COLO668 (cell line): ENCODE results near the gene TPRX1.
A peak's percentile ranks its signal among the peaks of the same experiment; 100 is the strongest.
"Not testable (repeated sequence)": the region's sequence is repeated elsewhere in the genome, so short reads cannot be mapped to it uniquely, and the experiment has no call there.

Source experiments
- DNase-seq: peaks from one replicate; lab custom pipeline; 2025; ENCODE audit not compliant: unreplicated experiment; lab: John Stamatoyannopoulos, UW

Gene TPRX1

DNA sequence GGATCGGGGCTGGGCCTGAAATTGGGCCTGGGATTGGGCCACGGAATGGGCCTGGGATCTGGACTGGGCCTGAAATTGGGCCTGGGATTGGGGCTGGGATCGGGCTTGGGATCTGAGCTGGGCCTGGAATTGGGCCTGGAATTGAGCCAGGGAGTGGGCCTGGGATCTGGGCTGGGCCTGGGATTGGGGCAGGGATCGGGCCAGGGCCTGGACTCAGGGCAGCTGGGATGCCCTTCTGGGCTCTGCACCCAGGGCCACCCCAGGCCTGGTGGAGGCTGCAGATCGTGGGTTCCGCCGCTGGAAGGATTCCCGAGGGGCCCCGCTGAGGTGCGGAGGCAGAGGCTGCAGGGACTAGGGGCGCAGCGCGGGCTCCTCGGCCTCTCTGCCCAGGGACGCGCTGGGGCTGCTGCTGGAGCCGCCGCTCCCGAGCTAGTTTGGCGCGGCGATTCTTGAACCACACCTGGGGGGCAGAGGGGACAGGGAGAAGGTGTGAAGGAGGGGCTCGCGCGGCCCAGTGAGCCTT lies 1.8 kb downstream of the TPRX1 start:
- DNase-seq = no peak

DNA sequence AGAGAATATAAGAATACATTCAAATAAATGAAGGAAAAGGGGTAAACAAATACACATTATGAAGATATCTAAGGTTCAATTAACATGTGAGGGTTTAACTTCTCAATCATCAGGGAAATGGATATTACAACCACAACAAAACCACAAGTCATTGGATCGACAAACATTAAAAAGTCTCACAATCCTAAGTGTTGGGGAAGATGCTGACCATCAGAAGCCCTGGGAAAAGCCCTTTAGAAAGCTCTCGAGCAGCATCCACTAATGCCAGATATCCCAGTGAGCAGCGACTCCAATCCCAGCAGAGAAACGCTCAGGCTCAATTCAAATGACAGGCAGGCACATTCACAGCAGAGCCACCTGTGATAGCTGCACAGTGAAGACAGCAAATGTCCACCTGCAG lies 3.1 kb downstream of the TPRX1 start:
- no peak for DNase-seq

DNA sequence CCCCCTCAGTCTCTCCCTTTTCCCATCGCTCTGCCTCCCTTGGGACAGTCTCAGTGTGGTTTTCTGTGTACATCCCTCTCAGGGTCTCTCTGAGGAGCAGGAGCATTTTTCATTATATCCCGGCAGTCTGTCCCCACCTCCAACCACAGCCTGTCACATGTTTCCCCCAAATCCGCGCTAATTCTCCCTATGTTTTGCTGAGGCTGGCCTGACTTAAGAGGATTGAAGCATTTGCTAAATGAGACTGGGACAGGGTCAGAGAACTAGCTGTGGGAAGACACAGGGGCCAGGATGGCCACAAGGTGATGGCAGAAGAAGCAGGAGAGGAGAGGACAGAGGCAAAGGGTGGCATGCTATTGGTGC lies 5.5 kb downstream of the TPRX1 start:
- DNase-seq = no peak

DNA sequence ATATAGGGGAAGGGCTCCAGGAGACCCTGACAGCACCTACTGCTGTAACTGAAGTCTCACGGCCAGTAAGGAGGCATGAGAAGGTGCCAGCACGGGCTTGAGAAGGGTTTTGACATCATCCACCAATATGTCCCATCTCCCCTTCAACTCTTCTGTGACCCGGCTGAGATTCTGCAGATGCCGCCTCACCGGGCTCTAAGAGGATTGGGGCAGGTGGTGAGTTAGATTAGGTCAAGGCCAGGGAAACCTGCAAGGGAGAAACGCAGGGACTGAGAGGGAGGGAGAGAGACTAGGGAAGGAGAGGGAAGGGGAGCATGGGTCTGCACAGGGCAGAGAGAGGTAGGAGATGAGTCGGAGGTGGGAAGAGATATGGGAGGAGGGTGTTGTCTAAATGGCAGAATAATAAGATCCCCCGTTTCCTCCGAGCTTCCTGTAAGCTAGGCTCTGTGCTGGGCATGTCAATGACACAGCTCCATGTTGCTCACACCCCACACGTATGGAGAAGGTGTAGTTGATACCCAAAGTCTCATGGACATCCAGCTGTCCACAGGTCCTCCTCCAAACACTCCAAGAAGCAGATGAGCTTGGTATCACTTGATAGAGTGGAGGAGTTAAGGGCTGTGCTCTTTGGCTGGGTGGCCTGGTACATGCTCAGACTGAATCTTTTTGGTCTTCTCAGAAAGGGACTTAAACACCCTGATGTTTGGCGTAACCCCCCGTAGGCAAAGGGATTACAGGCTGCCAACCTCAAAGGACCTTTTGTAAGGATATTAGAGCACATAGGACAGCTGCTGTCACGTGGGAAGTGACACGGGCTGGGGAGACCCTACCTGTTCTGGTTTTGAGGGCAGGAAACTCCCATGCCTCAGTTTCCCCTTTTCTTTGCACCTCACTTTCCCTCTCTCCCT lies 6.1 kb downstream of the TPRX1 start:
- DNase-seq = no peak

DNA sequence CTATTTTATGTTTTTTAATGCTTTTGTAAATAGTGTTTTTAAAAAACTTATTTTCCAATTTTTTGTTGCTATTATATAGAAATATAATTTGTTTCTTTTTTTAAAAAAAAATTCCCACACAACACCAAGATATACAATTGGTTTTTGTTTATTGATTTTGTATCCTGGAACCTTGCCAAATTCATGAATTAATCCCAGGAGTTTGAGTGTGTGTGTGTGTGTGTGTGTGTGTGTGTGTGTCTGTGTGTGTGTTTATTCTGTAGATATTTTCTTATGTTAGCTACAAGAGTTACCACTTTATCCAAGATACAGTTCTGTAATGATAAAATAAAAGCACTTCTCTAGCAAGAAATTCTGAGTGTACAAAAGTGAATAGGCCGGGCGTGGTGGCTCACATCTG lies 7.6 kb downstream of the TPRX1 start:
- no peak for DNase-seq

DNA sequence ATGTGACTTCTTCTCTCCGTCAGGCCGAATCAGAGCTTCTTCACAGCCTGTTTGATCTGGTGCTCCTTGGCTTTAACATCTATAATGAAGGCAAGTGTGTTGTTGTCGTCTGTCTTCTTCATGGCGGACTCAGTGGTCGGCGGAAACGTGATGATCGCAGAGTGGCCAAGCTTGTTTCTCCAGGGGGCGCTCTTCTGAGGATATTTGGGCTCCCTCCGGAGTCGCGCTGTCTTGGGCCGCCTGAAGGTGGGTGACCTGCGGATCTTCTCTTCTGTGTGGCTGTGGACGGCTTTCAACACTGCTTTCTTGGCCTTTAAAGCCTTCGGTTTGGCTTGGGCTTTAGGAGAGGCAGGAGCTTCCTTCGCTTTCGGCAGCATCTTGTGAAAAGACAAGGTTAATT lies 9.8 kb downstream of the TPRX1 start:
- DNase-seq = no peak

DNA sequence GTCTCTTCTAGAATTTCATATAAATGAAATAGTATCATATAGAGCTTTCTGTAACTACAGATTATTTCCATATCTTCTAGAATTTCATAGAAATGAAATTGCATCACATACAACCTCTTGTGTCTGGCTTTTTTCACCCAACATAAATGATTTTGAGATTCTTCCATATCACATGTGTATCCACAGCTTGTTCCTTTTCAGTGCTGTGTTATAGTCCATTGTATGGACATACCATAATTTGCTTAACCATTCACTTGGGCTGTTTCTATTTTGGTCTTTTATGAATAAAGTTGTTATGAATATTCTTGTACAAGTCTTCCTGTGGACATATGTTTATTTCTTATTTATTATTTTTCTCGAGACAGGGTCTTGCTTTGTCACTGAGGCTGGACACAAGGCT lies 11.7 kb downstream of the TPRX1 start:
- DNase-seq = no peak

DNA sequence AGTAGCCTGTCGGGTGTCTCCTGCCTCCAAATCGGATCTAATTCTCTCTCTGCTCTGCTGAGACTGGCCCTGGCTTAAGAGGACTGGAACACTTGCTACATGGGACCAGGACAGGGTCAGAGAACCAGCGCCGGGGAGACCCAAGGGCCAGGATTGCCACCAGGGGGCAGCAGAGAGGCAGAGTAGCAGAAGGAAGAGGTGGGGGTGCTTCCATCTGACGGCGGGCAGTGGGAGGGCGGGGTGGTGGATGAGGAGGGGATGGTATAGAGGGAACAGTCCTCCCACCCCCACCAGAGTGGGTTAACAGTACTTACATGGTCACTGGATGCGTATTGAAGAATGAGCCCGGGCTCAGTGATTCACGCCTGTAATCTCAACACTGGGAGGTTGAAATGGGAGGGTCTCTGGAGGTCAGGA lies 13.9 kb downstream of the TPRX1 start:
- DNase-seq = peak; percentile 74

DNA sequence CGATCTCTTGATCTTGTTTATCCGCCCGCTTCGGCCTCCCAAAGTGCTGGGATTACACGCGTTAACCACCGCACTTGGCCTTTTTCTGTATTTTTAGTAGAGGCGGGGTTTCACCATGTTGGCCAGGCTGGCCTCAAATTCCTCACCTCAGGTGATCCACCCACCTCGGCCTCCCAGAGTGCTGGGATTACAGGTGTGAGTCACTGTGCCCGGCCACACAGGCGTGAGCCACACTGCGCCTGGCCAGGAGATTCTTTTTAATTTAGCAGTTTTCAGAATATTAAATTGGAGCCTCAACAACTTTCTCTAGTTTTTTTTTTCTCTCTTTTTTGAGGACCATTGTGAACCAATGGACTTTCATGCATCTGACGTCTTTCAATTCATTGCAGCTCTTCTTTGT lies 14.5 kb downstream of the TPRX1 start:
- not testable (repeated sequence) for DNase-seq

DNA sequence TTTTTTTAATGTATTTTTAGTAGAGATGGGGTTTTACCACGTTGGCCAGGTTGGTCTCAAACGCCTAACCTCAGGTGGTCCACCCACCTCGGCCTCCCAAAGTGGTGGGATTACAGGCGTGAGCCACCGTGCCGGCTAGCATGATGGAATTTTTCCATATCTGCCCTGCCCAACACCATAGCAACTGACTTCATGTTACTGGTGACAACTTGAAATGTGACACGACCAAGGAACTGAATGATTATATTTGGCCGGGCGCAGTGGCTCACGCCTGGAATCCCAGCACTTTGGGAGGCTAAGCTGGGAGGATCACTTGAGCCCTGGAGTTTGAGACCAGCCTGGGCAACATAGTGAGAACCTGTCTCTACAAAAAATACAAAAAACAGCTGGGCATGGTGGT lies 17.0 kb downstream of the TPRX1 start:
- not testable (repeated sequence) for DNase-seq

DNA sequence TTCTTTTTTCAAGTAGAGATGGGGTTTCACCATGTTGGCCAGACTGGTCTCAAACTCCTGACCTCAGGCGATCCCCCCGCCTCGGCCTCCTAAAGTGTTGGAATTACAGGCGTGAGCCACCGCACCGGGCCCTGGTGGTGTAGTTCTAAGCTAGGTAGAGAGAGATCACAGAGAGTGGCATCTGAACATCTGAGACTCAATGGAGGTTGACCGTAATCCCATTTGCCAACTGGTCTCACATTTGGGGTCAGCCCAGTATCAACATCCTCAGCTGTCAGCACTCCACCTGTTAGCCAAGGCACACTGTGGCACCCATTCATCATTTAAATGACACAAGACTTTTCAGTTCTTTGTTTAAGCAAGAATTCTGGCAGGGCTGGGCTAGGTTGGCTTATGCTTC lies 17.8 kb downstream of the TPRX1 start:
- DNase-seq = no peak

DNA sequence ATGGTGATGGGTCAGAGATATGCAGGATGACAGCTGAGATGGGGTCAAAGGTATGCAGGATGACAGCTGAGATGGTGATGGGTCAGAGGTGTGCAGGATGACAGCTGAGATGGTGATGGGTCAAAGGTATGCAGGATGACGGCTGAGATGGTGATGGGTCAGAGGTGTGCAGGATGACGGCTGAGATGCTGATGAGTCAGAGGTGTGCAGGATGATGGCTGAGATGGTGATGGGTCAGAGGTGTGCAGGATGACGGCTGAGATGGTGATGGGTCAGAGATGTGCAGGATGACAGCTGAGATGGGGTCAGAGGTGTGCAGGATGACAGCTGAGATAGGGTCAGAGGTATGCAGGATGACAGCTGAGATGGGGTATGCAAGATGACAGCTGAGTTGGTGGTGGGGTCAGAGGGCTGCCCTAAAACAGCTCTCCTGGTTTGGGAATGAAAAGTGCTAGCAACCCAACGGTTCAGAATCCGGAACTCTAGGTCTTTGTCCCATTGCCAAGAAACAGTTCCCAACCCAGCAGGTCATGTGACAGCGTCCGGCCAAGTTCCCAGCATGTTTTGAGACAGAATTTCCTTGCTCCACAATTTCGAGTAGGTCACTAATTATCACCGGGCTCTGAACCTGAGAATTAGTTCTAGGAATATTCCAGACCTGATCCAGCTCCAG lies 22.6 kb downstream of the TPRX1 start:
- no peak for DNase-seq

DNA sequence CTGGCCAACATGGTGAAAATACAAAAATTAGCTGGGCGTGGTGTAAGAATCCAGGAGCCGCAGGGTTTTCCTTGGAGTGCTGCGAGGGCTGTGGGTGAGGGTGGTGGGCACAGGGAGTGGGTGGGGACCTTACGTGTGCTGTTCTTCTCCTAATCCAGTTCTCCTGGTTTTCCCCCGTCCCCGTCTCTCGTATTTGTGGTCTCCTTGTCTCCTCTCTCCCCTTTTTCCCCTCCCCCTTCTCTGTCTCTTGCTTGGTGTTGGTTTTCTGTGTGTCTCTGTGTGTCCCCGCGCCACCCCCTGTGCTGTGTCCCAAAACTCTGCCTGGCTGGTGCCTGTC lies 24.2 kb downstream of the TPRX1 start:
- DNase-seq = no peak

DNA sequence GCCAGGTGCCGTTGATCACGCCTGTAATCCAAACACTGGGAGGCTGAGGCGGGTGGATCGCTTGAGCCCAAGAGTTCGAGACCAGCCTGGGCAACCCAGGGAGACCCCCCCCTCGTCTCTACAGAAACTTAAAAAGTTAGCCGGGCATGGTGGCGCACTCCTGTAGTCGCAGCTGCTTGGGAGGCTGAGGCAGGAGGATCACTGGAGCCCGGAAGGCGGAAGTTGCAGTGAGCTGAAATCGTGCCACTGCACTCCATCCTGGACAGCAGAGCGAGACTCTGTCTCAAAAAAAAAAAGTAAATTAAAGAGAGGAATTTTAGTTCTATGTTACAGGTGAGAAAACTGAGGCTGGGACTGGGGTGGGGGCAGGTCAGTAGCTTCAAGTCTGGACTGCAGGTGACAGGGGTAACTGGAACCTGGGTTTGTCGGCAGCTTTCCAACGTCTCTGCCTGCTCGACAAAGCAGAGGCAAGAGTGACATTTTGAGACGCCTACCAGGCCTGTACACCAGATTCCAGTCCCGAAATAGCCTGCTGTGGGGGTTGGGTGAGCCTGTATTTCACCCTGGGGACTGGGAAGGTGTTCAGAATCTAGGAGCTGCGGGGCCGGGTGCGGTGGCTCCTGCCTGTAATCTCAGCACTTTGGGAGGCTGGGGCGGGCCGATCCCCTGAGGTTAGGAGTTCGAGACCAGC lies 24.7 kb downstream of the TPRX1 start:
- peak; percentile 5 for DNase-seq

DNA sequence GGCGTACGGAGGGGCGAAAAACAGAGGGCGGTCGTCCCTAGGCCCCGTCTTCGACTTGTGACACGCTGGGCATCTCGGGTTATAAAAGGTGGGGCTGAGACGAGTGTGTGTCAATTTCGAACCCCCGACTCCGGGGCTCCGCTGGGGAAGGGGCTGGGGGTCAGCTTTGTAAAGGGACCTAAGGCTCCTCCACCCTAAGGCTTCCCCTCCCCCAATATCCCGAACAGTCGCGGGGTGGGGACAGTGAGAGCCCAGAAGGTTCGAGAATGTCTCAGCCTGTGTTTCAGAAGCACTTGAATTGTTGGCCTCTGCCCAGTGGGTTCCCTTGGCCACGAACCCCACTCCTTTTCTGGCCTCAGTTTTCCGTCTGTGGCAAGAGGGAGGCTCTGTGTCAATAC lies 25.4 kb downstream of the TPRX1 start:
- peak; percentile 16 for DNase-seq

DNA sequence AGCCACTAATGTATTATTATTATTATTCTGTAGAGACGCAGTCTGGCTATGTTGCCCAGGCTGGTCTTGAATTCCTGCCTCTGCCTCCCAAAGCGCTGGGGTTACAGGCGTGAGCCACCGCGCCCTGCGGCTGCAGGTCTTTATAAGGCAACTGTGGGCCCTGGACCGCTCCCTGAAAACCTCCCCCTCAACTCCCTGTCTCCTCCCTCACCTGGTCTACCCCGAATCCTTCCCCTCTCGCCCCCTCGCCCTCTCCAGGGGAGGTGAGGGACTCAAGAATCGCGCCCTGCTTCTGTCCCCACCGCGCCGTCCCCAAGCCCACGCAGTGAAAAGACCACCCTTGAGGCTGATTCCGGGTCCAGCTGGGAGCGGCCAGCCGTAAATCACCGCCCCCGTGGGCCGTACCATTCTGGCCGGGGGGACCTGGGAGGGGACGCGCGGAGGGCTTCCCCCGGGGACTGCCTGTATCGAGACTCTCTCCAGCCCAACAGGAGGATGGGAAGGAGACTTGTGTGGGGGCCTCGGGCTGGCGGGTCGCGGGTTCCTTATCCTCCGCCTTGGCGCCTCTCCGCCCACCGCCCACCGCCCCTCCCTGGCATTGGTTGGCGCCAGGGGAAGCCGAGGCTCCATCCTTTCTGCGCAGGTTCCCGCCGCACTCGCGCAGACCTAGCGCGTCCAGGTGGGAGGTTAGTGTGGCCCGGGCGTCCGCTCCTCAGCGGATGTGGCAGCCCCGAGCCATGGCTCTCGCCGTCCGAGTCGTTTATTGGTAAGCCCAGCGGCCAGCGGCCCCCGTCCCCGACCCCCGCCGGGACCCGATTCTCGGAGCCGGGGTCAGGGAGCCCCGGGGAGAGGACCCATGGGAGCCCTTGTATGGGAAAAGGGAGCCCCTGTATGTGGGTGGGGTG lies 26.1 kb downstream of the TPRX1 start, which contains the start of gene SELENOW:
SELENOW (plus strand) TSS at position 655 of the 905 bp plus-strand sequence; CDS start at position 738, 83 bp downstream.
- DNase-seq = peak; percentile 89

DNA sequence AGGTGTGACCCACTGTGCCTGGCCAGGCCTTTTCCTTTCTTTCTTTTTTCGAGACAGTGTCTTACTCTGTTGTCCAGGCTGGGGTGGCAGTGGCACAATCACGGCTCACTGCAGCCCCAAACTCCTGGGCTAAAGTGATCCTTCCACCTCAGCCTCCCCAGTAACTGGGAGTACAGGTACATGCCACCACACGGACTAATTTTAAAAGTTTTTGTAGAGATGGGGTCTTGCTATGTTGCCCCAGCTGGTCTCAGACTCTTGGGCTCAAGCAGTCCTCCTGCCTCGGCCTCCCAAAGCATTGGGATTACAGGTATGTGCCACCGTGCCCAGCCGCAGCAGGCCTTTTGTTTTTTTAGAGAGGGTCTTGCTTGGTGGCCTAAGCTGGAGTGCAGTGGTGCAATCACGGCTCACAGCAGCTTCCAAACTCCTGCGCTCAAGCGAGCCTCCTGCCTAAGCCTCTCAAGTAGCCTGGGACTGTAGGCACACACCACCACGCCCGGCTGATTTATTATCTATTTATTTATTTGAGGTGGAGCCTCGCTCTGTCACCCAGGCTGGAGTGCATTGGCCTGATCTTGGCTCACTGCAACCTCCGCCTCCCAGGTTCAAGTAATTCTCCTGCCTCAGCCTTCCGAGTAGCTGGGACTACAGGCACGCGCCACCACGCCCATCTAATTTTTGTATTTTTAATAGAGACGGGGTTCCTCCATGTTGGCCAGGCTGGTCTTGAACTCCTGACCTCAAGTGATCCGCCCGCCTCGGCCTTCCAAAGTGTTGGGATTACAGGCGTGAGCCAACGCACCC lies 26.9 kb downstream of the TPRX1 start:
- peak; percentile 53 for DNase-seq

DNA sequence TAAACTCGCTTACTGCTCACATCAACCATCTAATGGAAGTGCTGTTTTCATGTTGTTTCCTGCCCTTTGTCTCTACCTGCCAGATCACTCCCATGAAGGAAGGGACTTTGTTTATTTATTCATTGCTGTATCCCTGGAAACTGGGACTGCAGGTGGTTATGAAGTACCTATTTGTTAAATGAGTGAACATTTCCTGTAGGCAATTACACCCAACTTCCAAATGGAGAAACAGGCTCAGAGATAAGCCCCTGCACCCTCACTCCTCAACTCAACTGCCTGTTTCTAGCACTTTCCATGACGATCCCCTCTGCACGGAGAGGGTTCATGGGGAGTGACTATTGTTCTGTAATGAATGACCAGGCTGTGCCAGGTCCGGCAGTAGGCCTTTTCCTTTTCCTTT lies 27.8 kb downstream of the TPRX1 start:
- peak; percentile 62 for DNase-seq

DNA sequence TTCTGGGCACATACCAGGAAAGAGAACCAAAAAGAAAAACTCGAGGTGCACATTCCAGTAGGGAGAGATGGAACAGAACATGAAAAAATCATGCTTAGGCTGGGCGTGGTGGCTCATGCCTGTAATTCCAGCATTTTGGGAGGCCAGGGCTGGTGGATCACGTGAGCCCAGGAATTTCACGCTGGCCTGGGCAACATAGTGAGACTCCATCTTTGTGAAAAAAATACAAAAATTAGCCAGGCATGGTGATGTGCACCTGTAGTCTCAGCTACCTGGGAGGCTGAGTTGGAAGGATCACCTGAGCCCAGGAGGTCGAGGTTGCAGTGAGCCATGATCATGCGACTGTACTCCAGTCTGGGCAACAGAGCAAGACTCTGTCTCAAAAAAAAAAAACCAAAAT lies 33.1 kb downstream of the TPRX1 start:
- DNase-seq = not testable (repeated sequence)

DNA sequence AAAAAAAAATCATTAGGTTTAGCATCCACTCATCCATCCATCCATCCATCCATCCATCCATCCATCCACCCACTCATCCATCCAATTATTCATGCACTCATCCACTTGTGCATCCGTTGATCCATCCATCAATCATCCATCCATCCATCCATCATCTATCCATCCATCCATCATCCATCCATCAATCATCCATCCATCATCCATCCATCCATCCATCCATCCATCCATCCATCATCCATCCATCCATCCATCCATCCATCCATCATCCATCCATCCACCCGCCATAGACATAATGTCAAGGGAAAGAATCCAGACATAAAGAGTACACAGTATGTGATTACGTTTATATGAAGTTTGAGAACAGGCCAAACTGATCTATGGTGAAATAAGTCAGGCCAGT lies 34.8 kb downstream of the TPRX1 start:
- DNase-seq = no peak
